ENCODE measurements around the gene KLHL25.

- TF ChIP-seq CTCF (IDR thresholded peaks at IDR 0.05): no peak
- no peak for TF ChIP-seq POLR2A (IDR thresholded peaks at IDR 0.05)
- TF ChIP-seq POLR2AphosphoS5 (IDR thresholded peaks at IDR 0.05): no peak
- no peak for TF ChIP-seq EP300 (IDR thresholded peaks at IDR 0.05)
Measured at GRCh38 chr15:85718981-85719380, 75.7 kb downstream of the KLHL25 start.

All from sigmoid colon (tissue), 4 donors.